GM21390 (cell line): ENCODE data around the gene HELZ2.
"Not testable (repeated sequence)": the region's sequence is repeated elsewhere in the genome, so short reads cannot be mapped to it uniquely, and the experiment has no call there.

ENCODE experiments used
- ATAC-seq: cut with Tn5 transposase; IDR thresholded peaks from one replicate; pipeline ENCODE4 v1.9.1; 2021; ENCODE audit not compliant: unreplicated experiment

HELZ2 gene

DNA sequence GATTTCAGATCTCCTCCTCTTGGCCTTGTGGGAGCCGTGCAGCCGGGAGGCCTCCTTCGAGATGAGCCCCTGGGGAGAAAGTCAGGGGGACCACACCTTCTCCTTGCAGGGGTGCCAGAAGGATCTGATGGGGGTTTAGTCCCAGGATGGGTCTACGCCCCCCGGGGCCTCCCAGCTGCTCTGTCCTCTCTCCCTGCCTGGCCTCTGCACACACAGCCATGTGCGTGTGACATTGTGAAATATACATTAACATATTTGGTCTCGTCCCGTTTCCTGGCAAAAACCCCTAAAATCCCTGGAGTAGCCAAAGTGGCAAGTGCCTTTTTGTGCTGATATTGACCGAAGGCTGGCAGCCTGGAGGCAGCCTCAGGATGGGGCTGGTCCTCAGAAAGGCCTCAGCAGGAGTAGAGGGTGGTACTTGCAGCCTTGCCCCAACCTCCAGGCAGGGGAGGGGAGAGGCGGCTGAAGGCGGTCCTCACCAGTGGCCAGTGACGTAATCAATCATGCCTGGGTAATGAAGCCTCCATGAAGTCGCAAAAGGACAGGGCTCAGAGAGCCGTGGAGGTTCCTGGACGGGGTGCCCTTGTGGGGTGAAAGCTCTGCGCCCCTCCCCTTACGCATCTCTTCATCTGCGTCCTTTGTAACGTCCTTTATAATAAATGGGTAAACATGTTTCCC is 5.1 kb upstream of the HELZ2 start:
- ATAC-seq: no peak

- no peak for ATAC-seq
Measured at GRCh38 chr20:63578224-63579016, 4.4 kb upstream of the HELZ2 start.

- no peak for ATAC-seq
Measured at GRCh38 chr20:63577317-63577894, 3.4 kb upstream of the HELZ2 start.

DNA sequence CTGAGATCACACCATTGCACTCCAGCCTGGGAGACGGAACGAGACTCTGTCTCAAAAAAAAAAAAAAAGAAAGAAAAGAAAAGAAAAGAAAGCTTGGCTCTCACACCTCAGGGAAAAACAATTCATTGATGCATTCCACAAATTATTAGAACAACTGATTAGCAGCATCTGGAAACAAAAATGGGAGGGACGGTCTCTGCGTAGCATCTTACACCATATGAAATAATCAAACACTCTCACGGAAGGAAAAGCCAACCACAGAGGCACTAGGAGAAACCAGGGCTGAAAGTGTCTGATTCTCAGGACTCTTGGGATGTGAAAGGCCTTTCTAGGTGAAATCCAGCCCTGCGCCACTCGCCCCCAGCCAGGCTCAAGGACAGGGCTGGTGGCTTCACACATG is 2.3 kb upstream of the HELZ2 start:
- no peak for ATAC-seq

GRCh38 chr20:63574829-63575743 is 1.0 kb upstream of the HELZ2 start:
- ATAC-seq: no peak

DNA sequence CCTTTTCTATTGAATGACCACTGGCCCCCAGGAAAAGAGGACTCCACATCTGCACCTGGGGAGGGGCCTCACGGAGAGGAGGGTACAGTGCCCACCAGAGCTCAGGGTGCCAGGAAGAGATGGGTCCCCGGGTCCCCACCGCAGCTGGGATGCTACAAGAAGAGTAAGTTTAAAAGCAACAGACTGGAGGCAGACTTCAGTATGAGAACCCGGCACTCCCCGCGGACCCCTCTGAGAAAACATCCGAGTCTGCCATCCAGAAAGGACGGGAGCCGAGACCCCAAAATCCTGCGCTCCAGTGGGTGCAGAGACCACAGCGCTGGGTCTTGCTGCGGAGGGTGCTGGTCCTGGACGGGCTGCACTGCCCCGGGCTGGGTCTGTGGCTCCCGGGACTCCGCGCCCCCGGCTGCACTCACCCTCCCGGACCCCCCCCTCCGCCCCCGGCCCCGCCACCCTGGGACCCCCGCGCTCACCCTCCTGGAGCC is 350 bp downstream of the HELZ2 start:
- no peak for ATAC-seq

GRCh38 chr20:63572788-63573646 is 1.0 kb downstream of the HELZ2 start:
- ATAC-seq: no peak

GRCh38 chr20:63572071-63572787 is 1.8 kb downstream of the HELZ2 start:
- no peak for ATAC-seq

DNA sequence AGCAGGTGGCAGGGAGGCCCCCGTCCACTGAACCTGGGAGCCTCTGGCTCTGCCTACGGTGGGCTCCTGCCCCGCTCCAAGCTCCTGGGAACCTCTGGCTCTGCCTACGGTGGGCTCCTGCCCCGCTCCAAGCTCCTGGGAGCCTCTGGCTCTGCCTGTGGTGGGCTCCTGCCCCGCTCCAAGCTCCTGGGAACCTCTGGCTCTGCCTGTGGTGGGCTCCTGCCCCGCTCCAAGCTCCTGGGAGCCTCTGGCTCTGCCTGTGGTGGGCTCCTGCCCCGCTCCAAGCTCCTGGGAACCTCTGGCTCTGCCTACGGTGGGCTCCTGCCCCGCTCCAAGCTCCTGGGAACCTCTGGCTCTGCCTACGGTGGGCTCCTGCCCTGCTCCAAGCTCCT is 3.0 kb downstream of the HELZ2 start:
- ATAC-seq: not testable (repeated sequence)

DNA sequence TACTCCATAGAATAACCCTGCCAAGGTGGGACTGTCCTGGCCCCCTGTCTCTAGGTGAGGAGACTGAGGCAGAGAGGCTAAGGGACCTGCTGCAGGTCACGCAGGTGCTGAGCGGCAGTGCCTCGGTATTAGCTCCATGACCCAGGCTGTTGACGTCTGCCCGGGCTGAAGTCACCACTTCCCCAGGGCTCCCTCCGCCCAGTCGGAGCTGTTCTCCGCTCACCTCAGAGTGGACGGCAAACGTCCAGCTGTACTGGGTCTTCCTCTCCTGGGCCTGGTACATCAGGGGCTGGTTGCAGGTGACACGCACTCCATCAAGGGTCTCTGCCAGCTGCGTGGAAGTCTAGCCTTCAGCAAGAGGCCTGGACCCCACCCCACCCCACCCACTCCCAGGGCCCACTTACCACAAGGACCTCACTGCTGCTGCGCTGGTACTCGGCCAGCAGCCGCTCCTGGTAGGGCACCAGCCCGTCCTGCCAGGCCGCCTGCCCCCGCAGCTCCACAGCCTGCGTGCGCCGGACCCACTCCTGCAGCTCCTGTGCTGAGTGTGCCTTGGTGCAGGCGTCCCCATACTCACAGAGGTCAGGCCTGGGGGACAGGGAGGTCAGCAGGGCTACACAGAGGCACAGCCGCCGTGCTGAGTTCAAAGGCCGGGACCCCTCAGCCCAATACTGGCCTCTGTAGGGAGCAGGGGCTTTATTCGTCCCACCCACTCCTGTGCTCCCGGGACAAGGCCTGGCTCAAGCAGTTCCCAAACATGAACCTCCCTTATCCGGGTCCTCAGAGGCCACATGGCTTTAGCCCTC is 3.6 kb downstream of the HELZ2 start:
- ATAC-seq: no peak

DNA sequence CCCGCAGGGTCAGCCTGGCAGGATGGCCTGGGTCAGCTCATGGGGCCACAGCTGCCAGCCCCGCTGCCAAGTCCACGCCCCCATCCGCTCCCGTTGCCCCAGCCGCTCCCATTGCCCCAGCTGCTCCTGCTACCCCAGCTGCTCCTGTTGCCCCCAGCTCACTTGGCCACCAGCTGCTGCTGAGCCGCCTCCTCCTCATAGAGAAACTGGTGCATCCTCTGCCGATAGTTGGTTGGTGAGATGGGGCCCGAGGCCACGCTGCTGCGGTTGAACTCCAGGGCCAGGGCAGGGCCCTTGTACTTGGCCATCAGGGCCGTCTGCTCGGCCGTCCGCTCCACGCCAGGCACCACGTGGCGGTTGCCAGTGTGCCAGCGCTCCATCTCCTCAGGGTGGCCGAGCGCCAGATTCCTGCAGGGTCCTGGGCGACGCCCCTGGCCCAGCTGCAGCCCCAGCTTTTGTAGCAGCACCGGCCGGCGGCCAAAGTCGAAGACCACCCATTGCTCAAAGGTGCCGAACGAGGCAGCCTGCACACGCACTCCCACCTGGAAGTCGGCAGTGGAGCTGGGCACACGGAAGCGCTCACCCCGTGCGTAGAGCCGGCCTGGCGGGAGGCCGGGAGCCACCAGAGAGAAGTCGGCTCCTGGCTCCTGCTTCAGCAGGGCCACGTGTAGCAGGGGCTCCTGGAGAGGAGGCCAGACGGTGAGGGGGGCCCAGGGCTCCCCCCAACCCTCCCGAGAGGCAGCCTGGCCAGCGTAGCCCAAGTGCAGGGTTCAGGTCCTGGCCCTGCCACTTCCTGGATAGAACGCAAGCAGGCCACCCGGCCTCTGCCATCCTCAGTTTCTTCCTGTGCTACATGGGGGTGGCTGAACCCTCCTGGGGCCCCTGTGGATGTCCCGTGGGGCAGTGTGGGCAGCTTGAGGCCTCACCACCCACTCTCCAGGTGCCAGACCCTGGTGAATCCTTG is 4.8 kb downstream of the HELZ2 start:
- ATAC-seq: no peak

- ATAC-seq: no peak
Measured at GRCh38 chr20:63568170-63568981, 5.7 kb downstream of the HELZ2 start.

DNA sequence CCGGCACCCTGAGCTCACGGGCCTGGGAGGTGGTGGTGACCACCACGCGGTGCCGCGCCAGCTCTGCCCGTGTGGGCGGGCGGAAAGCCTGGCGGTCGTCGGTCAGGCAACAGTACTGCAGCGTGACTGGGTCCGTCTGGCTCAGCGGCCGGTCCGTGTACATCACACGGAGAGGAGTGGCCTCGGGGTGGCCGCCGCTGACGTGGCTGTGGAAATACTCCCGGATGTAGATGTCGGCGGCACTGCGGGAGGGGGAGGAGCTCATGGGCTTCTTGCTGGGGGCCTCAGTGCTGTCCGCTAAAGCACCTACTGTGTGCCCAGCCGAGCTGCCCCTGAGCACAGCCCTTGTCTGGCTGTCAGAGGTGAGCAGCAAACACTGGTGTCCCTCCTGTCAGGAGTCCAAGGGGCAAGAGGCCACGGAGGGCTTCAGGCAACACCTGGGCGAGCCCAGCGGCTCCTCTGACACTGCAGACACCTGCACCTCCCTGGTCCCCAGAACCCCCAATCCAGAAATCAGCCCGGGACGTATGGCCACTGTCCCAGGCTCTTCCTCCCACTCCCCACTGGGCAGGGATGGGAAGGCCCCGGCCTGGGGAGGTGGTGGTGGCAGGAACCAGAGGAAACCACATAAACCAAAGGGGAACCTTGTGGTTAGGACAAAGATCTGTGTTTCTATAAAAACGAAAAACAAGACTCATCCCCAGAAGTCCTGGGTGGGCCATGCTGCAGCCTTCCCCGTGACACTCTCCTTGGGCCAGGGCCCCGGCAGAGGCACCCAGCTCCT is 6.5 kb downstream of the HELZ2 start:
- ATAC-seq: peak; percentile 65

GRCh38 chr20:63567136-63567385 is 7.0 kb downstream of the HELZ2 start:
- ATAC-seq: no peak

GRCh38 chr20:63566395-63567135 is 7.5 kb downstream of the HELZ2 start:
- no peak for ATAC-seq
